DOHH2 (cell line): ENCODE measurements around the gene NPAS2.

Source experiments
- H3F3A ChIP-seq: fragments of 200-600 bp; sonication (generic), shearing (Covaris generic); 2 replicates; pipeline ENCODE4 v1.6.0; 2016; ENCODE audit warnings: antibody characterized with exemption, mild to moderate bottlenecking; ENCODE audit not compliant: control insufficient read depth, insufficient read depth
- H3K27ac ChIP-seq: fragments of 200-600 bp; sonication (generic); 2 replicates; pipeline ENCODE4 v1.5.1; 2014; ENCODE audit warnings: low read depth, mild to moderate bottlenecking, low read length, moderate library complexity
- H3K27me3 ChIP-seq: fragments of 200-600 bp; sonication (generic); 2 replicates; pipeline ENCODE4 v1.6.1; 2014; ENCODE audit warnings: mild to moderate bottlenecking, low read length, mixed read lengths; ENCODE audit not compliant: control insufficient read depth
- H3K36me3 ChIP-seq: fragments of 200-600 bp; sonication (generic); 2 replicates; pipeline ENCODE4 v1.6.1; 2014; ENCODE audit warnings: mild to moderate bottlenecking, low read length, moderate library complexity, mixed read lengths; ENCODE audit not compliant: control insufficient read depth
- H3K4me1 ChIP-seq: fragments of 200-600 bp; sonication (generic); 2 replicates; pipeline ENCODE4 v1.6.1; 2014; ENCODE audit warnings: mild to moderate bottlenecking, low read length, mixed read lengths; ENCODE audit not compliant: control insufficient read depth
- H3K4me2 ChIP-seq: fragments of 200-600 bp; sonication (generic); 2 replicates; pipeline ENCODE4 v1.6.0; 2014; ENCODE audit warnings: mild to moderate bottlenecking, low read length, moderate library complexity
- H3K4me3 ChIP-seq: fragments of 200-600 bp; sonication (generic); 2 replicates; pipeline ENCODE4 v1.5.1; 2014; ENCODE audit warnings: mild to moderate bottlenecking, low read length, mixed read lengths
- H3K79me2 ChIP-seq: fragments of 200-600 bp; sonication (generic); 2 replicates; pipeline ENCODE4 v1.6.1; 2014; ENCODE audit warnings: mild to moderate bottlenecking, low read length, mixed read lengths; ENCODE audit not compliant: control insufficient read depth
- H3K9me2 ChIP-seq: fragments of 200-600 bp; sonication (generic); replicated peaks from 2 replicates; pipeline ENCODE4 v1.6.1; 2014; ENCODE audit warnings: mild to moderate bottlenecking, low read length, mixed read lengths; ENCODE audit not compliant: control insufficient read depth
- H3K9me3 ChIP-seq: fragments of 200-600 bp; sonication (generic); 2 replicates; pipeline ENCODE4 v1.6.1; 2014; ENCODE audit warnings: antibody characterized with exemption, low read length, mixed read lengths; ENCODE audit not compliant: control insufficient read depth, insufficient read depth
- H4K20me1 ChIP-seq: fragments of 200-600 bp; sonication (generic); 2 replicates; pipeline ENCODE4 v1.6.0; 2014; ENCODE audit warnings: low read depth, mild to moderate bottlenecking, antibody characterized with exemption, low read length, moderate library complexity; ENCODE audit not compliant: control insufficient read depth, insufficient read depth
- CTCF ChIP-seq: fragments of 200-600 bp; sonication (generic); IDR thresholded peaks from one replicate; pipeline ENCODE4 v1.5.1; 2014; ENCODE audit warnings: antibody characterized with exemption, mild to moderate bottlenecking, low read depth, low read length; ENCODE audit not compliant: poor library complexity, severe bottlenecking
- EZH2phosphoT487 ChIP-seq: fragments of 200-600 bp; sonication (generic); IDR thresholded peaks from 2 replicates; pipeline ENCODE4 v1.6.1; 2017; ENCODE audit warnings: borderline replicate concordance, mild to moderate bottlenecking, antibody characterized with exemption, low read length, moderate library complexity, mixed read lengths

Gene NPAS2

GRCh38 chr2:100893392-100894104 lies 73.6 kb downstream of the NPAS2 start:
- no peak for TF ChIP-seq EZH2phosphoT487
- no peak for TF ChIP-seq CTCF
- H3K4me3 ChIP-seq = no peak overlapping the region
- no peaks in the 10 kb centered on the region for H3K4me1 ChIP-seq
- no peaks in the 10 kb centered on the region for H3K9me2 ChIP-seq
- no peaks in the 10 kb centered on the region for H3K27me3 ChIP-seq
- H3K36me3 ChIP-seq = no peaks in the 10 kb centered on the region
- no peaks in the 10 kb centered on the region for H3K79me2 ChIP-seq
- H4K20me1 ChIP-seq = no peaks in the 10 kb centered on the region
- no peaks in the 10 kb centered on the region for H3F3A ChIP-seq
- no peak overlapping the region for H3K27ac ChIP-seq
- H3K9me3 ChIP-seq = no peaks in the 10 kb centered on the region
- H3K4me2 ChIP-seq = no peak overlapping the region

GRCh38 chr2:100894105-100894795 lies 74.3 kb downstream of the NPAS2 start:
- no peaks in the 10 kb centered on the region for H3K36me3 ChIP-seq
- no peaks in the 10 kb centered on the region for H3K9me3 ChIP-seq
- H3K9me2 ChIP-seq = no peaks in the 10 kb centered on the region
- no peak overlapping the region for H3K4me3 ChIP-seq
- H3F3A ChIP-seq = no peaks in the 10 kb centered on the region
- no peak overlapping the region for H3K4me2 ChIP-seq
- H3K27ac ChIP-seq = no peak overlapping the region
- no peak for TF ChIP-seq EZH2phosphoT487
- TF ChIP-seq CTCF = no peak
- H4K20me1 ChIP-seq = no peaks in the 10 kb centered on the region
- H3K4me1 ChIP-seq = no peaks in the 10 kb centered on the region
- no peaks in the 10 kb centered on the region for H3K27me3 ChIP-seq
- H3K79me2 ChIP-seq = no peaks in the 10 kb centered on the region

- H3K79me2 ChIP-seq = no peaks in the 10 kb centered on the region
- no peaks in the 10 kb centered on the region for H3K27me3 ChIP-seq
- no peak overlapping the region for H3K4me2 ChIP-seq
- H3F3A ChIP-seq = no peaks in the 10 kb centered on the region
- H4K20me1 ChIP-seq = no peaks in the 10 kb centered on the region
- TF ChIP-seq EZH2phosphoT487 (no peak), CTCF (no peak)
- no peak overlapping the region for H3K27ac ChIP-seq
- no peaks in the 10 kb centered on the region for H3K9me3 ChIP-seq
- no peak overlapping the region for H3K4me3 ChIP-seq
- H3K4me1 ChIP-seq = no peaks in the 10 kb centered on the region
- no peaks in the 10 kb centered on the region for H3K9me2 ChIP-seq
- H3K36me3 ChIP-seq = no peaks in the 10 kb centered on the region
Measured at GRCh38 chr2:100894796-100895156, 74.8 kb downstream of the NPAS2 start.
